ENCODE data around the gene TOR4A. TPM values are rescaled to one million over a fixed set of nuclear protein-coding genes. Genes with fewer than 3 reads are reported as not detected.

TOR4A gene
- total and polyA plus RNA-seq, 2 experiments from 2014 or later, result 2.0 to 19.0 TPM

- TF ChIP-seq, protein P1, sequence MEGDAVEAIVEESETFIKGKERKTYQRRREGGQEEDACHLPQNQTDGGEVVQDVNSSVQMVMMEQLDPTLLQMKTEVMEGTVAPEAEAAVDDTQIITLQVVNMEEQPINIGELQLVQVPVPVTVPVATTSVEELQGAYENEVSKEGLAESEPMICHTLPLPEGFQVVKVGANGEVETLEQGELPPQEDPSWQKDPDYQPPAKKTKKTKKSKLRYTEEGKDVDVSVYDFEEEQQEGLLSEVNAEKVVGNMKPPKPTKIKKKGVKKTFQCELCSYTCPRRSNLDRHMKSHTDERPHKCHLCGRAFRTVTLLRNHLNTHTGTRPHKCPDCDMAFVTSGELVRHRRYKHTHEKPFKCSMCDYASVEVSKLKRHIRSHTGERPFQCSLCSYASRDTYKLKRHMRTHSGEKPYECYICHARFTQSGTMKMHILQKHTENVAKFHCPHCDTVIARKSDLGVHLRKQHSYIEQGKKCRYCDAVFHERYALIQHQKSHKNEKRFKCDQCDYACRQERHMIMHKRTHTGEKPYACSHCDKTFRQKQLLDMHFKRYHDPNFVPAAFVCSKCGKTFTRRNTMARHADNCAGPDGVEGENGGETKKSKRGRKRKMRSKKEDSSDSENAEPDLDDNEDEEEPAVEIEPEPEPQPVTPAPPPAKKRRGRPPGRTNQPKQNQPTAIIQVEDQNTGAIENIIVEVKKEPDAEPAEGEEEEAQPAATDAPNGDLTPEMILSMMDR (conservative IDR thresholded peaks at IDR 0.05; ENCODE audit: low read depth in 2 of 2), result no peak
- TF ChIP-seq EZH2 (IDR thresholded peaks at IDR 0.05; ENCODE audit: low read depth, unreplicated experiment) (no peak), ZNF114 (CRISPR knock-in tag; IDR thresholded peaks at IDR 0.05) (no peak), STAT1 (IDR thresholded peaks at IDR 0.05; ENCODE audit: unreplicated experiment) (no peak), CREB1 (CRISPR knock-in tag; IDR thresholded peaks at IDR 0.05; ENCODE audit: low read depth) (no peak), REST (IDR thresholded peaks at IDR 0.05; ENCODE audit: unreplicated experiment) (no peak), JUNB (IDR thresholded peaks at IDR 0.05; ENCODE audit: unreplicated experiment) (no peak)
These were observed 20.4 kb downstream of the TOR4A start (continued) for GRCh38 chr9:137297966-137298365.

GRCh38 chr9:137298401-137299202 lies 21.1 kb downstream of the TOR4A start:
- Mint-ChIP-seq H3K36me3 (ENCODE audit: low read depth) (peaks cover 4% of the 10 kb centered on the region; the same call in 2 of the 3 replicates), H3K4me3 (peak overlapping the region; percentile 69), H3K4me1 (peaks cover 38% of the 10 kb centered on the region), H3K27me3 (ENCODE audit: insufficient read depth, low read depth, poor library complexity) (peaks cover 37% of the 10 kb centered on the region), H3K9me3 (peaks cover 9% of the 10 kb centered on the region), H3K27ac (no peak overlapping the region)
- Histone ChIP-seq H3K4me2 (peak overlapping the region; percentile 96), H3K9me2 (ENCODE audit: insufficient read depth) (no peaks in the 10 kb centered on the region), H3K27ac (ENCODE audit: low read depth) (peak overlapping the region; percentile 84; the same call in 1 of the 2 replicates), H3K79me2 (replicated peaks; ENCODE audit: insufficient read depth) (peaks cover 3% of the 10 kb centered on the region; the same call in 1 of the 2 replicates), H2AFZ (no peak overlapping the region), H3K27me3 (ENCODE audit: insufficient read depth) (peaks cover 39% of the 10 kb centered on the region), H3K36me3 (ENCODE audit: insufficient read depth) (no peaks in the 10 kb centered on the region), H4K20me1 (replicated peaks; ENCODE audit: insufficient read depth) (peaks cover 11% of the 10 kb centered on the region), H3F3A (replicated peaks; ENCODE audit: low read depth) (peaks cover 31% of the 10 kb centered on the region), H3K4me1 (ENCODE audit: insufficient read depth) (peaks cover 40% of the 10 kb centered on the region), H3K4me3 (peak overlapping the region; percentile 94)
- ATAC-seq (no peak), DNase-seq (ENCODE audit: low spot score) (no peak)
- TF ChIP-seq POLR2AphosphoS5 (IDR thresholded peaks at IDR 0.05; ENCODE audit: low read depth) (no peak; the same call in none of the 2 replicates), EZH2 (IDR thresholded peaks at IDR 0.05; ENCODE audit: low read depth, unreplicated experiment) (no peak), ZNF331 (CRISPR knock-in tag; IDR thresholded peaks at IDR 0.05; ENCODE audit: low read depth) (no peak), CREB1 (CRISPR knock-in tag; IDR thresholded peaks at IDR 0.05; ENCODE audit: low read depth) (no peak), JUNB (IDR thresholded peaks at IDR 0.05; ENCODE audit: unreplicated experiment) (no peak), REST (IDR thresholded peaks at IDR 0.05; ENCODE audit: unreplicated experiment) (no peak)
- TF ChIP-seq, protein P1 (conservative IDR thresholded peaks at IDR 0.05; ENCODE audit: low read depth in 2 of 2), result no peak
- TF ChIP-seq, protein P2, sequence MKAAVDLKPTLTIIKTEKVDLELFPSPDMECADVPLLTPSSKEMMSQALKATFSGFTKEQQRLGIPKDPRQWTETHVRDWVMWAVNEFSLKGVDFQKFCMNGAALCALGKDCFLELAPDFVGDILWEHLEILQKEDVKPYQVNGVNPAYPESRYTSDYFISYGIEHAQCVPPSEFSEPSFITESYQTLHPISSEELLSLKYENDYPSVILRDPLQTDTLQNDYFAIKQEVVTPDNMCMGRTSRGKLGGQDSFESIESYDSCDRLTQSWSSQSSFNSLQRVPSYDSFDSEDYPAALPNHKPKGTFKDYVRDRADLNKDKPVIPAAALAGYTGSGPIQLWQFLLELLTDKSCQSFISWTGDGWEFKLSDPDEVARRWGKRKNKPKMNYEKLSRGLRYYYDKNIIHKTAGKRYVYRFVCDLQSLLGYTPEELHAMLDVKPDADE (IDR thresholded peaks at IDR 0.05), result no peak

Data from GM23338 (cell line).